GM12878 (cell line): ENCODE results near the gene SPATS1. TPM values are rescaled to one million over a fixed set of nuclear protein-coding genes. Genes with fewer than 3 reads are reported as not detected.

Experiments used
- CBFB ChIP-seq: IDR thresholded peaks from 2 replicates; pipeline ENCODE4 v1.6.1; 2016; ENCODE audit warnings: antibody characterized with exemption, low read depth
- CHD2 ChIP-seq: IDR thresholded peaks from 2 replicates; pipeline ENCODE4 v1.6.1; 2011; ENCODE audit warnings: low read depth, low read length, improper control_type of control experiment, borderline replicate concordance
- CREM ChIP-seq: IDR thresholded peaks from 2 replicates; pipeline ENCODE4 v1.6.1; 2014; ENCODE audit warnings: antibody characterized with exemption, low read depth
- PAX5 ChIP-seq: IDR thresholded peaks from 2 replicates; pipeline ENCODE4 v1.6.1; 2011; ENCODE audit warnings: low read depth, low read length, borderline replicate concordance
- PRDM15 ChIP-seq: fragments of 450-650 bp; formaldehyde crosslinking; IDR thresholded peaks from 2 replicates; pipeline ENCODE4 v1.4.0; 2020; ENCODE audit warnings: mild to moderate bottlenecking, moderate library complexity
- TCF12 ChIP-seq: IDR thresholded peaks from 2 replicates; pipeline ENCODE4 v1.6.1; 2011; ENCODE audit warnings: low read depth, mild to moderate bottlenecking, low read length
- ZNF384 ChIP-seq: IDR thresholded peaks from 2 replicates; pipeline ENCODE4 v1.6.1; 2012; ENCODE audit warnings: low read depth, mild to moderate bottlenecking, low read length, improper control_type of control experiment, borderline replicate concordance
- ZZZ3 ChIP-seq: IDR thresholded peaks from 2 replicates; pipeline ENCODE4 v1.6.1; 2011; ENCODE audit warnings: low read depth; ENCODE audit not compliant: control insufficient read depth, insufficient read length
- polyA plus RNA-seq, 11 experiments: library from polyadenylated mRNA; depleted of rRNA in 4 of 11; unstranded in 6 of 11; stranded (reverse) in 5 of 11; fragments of >200 nt; fragmentation: Nextera tagmentation in 4 of 11; fragmentation: Illumina TruSeq in 1 of 11; extraction: Ambion mirVana in 4 of 11; extraction: Trizol in 1 of 11; gene quantifications; 1 replicate in 1 of 11; 2 replicates in 10 of 11; pipeline versions ENCODE4 v1.2.1 to v1.2.3, GENCODE V29; 2011 to 2016; ENCODE audit warnings: inconsistent platforms in 2 of 11, missing spikeins in 2 of 11, low read depth in 1 of 11
- total RNA-seq, 4 experiments: library from RNA; depleted of rRNA in 3 of 4; stranded (reverse); fragments of >200 nt in 3 of 4; fragmentation: Illumina TruSeq in 1 of 4; extraction: Trizol in 1 of 4; gene quantifications; 2 replicates each; pipeline versions ENCODE4 v1.2.1 to v1.2.3, GENCODE V29; 2013 to 2021
- TF ChIP-seq, protein P1 (sequence below): fragments of 150-350 bp; IDR thresholded peaks from 2 replicates; pipeline ENCODE4 v1.6.1; 2016; ENCODE audit warnings: low read depth, low read length
- TF ChIP-seq, protein P2 (sequence below): fragments of 450-650 bp; IDR thresholded peaks from 2 replicates; pipeline ENCODE4 v1.6.1; 2017; ENCODE audit warnings: antibody characterized with exemption, mild to moderate bottlenecking, moderate library complexity
- TF ChIP-seq, protein P3 (sequence below): fragments of 450-650 bp; IDR thresholded peaks from 2 replicates; pipeline ENCODE4 v1.6.1; 2017; ENCODE audit warnings: mild to moderate bottlenecking, moderate library complexity

Gene SPATS1
- total and polyA plus RNA-seq, 10 of the 15 experiments (the other 5 are each of a cell fraction or from before 2014, with no cell fraction given): 0.12 TPM; not detected in 9

DNA sequence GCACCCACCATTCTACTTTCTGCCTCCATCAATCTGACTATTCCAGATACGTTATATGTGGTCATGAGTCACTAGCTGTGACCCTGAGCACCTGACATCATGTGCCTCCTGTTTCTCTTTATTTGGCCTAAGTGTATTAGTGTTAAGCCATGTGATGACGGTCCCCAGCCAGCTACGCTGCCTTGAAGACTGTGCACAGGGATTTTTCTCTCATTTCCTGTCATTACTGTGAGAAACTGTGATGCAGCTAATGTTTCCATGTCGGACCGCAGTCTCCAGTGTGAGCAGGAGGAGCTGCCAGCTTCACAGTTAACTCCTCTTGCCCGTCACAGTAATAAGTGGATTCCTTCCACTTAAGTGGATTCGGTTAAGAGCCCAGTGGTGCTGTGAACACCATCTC, 9.9 kb upstream of the SPATS1 start (continued):
- TF ChIP-seq, protein P1, sequence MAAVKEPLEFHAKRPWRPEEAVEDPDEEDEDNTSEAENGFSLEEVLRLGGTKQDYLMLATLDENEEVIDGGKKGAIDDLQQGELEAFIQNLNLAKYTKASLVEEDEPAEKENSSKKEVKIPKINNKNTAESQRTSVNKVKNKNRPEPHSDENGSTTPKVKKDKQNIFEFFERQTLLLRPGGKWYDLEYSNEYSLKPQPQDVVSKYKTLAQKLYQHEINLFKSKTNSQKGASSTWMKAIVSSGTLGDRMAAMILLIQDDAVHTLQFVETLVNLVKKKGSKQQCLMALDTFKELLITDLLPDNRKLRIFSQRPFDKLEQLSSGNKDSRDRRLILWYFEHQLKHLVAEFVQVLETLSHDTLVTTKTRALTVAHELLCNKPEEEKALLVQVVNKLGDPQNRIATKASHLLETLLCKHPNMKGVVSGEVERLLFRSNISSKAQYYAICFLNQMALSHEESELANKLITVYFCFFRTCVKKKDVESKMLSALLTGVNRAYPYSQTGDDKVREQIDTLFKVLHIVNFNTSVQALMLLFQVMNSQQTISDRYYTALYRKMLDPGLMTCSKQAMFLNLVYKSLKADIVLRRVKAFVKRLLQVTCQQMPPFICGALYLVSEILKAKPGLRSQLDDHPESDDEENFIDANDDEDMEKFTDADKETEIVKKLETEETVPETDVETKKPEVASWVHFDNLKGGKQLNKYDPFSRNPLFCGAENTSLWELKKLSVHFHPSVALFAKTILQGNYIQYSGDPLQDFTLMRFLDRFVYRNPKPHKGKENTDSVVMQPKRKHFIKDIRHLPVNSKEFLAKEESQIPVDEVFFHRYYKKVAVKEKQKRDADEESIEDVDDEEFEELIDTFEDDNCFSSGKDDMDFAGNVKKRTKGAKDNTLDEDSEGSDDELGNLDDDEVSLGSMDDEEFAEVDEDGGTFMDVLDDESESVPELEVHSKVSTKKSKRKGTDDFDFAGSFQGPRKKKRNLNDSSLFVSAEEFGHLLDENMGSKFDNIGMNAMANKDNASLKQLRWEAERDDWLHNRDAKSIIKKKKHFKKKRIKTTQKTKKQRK: no peak
- TF ChIP-seq TCF12 (no peak), CBFB (no peak), CREM (no peak), PAX5 (no peak), ZZZ3 (no peak), PRDM15 (CRISPR knock-in tag) (no peak), ZNF384 (no peak), CHD2 (no peak)
- TF ChIP-seq, protein P2, sequence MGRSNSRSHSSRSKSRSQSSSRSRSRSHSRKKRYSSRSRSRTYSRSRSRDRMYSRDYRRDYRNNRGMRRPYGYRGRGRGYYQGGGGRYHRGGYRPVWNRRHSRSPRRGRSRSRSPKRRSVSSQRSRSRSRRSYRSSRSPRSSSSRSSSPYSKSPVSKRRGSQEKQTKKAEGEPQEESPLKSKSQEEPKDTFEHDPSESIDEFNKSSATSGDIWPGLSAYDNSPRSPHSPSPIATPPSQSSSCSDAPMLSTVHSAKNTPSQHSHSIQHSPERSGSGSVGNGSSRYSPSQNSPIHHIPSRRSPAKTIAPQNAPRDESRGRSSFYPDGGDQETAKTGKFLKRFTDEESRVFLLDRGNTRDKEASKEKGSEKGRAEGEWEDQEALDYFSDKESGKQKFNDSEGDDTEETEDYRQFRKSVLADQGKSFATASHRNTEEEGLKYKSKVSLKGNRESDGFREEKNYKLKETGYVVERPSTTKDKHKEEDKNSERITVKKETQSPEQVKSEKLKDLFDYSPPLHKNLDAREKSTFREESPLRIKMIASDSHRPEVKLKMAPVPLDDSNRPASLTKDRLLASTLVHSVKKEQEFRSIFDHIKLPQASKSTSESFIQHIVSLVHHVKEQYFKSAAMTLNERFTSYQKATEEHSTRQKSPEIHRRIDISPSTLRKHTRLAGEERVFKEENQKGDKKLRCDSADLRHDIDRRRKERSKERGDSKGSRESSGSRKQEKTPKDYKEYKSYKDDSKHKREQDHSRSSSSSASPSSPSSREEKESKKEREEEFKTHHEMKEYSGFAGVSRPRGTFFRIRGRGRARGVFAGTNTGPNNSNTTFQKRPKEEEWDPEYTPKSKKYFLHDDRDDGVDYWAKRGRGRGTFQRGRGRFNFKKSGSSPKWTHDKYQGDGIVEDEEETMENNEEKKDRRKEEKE: no peak
- TF ChIP-seq, protein P3, sequence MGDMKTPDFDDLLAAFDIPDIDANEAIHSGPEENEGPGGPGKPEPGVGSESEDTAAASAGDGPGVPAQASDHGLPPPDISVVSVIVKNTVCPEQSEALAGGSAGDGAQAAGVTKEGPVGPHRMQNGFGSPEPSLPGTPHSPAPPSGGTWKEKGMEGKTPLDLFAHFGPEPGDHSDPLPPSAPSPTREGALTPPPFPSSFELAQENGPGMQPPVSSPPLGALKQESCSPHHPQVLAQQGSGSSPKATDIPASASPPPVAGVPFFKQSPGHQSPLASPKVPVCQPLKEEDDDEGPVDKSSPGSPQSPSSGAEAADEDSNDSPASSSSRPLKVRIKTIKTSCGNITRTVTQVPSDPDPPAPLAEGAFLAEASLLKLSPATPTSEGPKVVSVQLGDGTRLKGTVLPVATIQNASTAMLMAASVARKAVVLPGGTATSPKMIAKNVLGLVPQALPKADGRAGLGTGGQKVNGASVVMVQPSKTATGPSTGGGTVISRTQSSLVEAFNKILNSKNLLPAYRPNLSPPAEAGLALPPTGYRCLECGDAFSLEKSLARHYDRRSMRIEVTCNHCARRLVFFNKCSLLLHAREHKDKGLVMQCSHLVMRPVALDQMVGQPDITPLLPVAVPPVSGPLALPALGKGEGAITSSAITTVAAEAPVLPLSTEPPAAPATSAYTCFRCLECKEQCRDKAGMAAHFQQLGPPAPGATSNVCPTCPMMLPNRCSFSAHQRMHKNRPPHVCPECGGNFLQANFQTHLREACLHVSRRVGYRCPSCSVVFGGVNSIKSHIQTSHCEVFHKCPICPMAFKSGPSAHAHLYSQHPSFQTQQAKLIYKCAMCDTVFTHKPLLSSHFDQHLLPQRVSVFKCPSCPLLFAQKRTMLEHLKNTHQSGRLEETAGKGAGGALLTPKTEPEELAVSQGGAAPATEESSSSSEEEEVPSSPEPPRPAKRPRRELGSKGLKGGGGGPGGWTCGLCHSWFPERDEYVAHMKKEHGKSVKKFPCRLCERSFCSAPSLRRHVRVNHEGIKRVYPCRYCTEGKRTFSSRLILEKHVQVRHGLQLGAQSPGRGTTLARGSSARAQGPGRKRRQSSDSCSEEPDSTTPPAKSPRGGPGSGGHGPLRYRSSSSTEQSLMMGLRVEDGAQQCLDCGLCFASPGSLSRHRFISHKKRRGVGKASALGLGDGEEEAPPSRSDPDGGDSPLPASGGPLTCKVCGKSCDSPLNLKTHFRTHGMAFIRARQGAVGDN: no peak
